Left lung (tissue), 10 donors: ENCODE results near the gene CEBPZ. TPM values are rescaled to one million over a fixed set of nuclear protein-coding genes. Genes with fewer than 3 reads are reported as not detected.
A peak's percentile ranks its signal among the peaks of the same experiment; 100 is the strongest.
"Not testable (repeated sequence)": the region's sequence is repeated elsewhere in the genome, so short reads cannot be mapped to it uniquely, and the experiment has no call there.

ENCODE experiments used
- ATAC-seq: fragments of 200-7000 bp; cut with Tn5 transposase; one replicate; pipeline ENCODE4 v1.9.1; 2020; ENCODE audit warnings: moderate library complexity
- DNase-seq, 4 donors: peaks; one replicate each; pipeline ENCODE4 v3.0.0-alpha.2; 2013 to 2020
- H3K27ac ChIP-seq, 2 donors: fragments of 200-600 bp; sonication (generic) in 1 of 2; one replicate each; pipeline versions ENCODE4 v1.5.0 to v1.8.0; 2020 to 2021
- H3K27me3 ChIP-seq, 2 donors: fragments of 200-600 bp; sonication (generic) in 1 of 2; one replicate each; pipeline versions ENCODE4 v1.5.0 to v1.8.0; 2020 to 2021
- H3K36me3 ChIP-seq, 2 donors: fragments of 200-600 bp; sonication (generic) in 1 of 2; one replicate each; pipeline versions ENCODE4 v1.5.0 to v1.8.0; 2020 to 2021
- H3K4me1 ChIP-seq, 2 donors: fragments of 200-600 bp; one replicate each; pipeline ENCODE4 v1.8.0; 2021
- H3K4me3 ChIP-seq, 2 donors: fragments of 200-600 bp; sonication (generic) in 1 of 2; one replicate each; pipeline versions ENCODE4 v1.5.0 to v1.8.0; 2020 to 2021; ENCODE audit warnings: mild to moderate bottlenecking in 1 of 2
- H3K9me3 ChIP-seq, 2 donors: fragments of 200-600 bp; sonication (generic) in 1 of 2; one replicate each; pipeline versions ENCODE4 v1.5.0 to v1.8.0; 2020 to 2021
- intact Hi-C, 2 donors: fragments of 100-400 bp; cut with DNase I; formaldehyde crosslinking; loops; one replicate each; pipeline versions ENCODE4 v1.11.2 to v1.14.2; 2022
- polyA plus RNA-seq, 6 donors: library from polyadenylated mRNA; unstranded; fragments of 120-200 nt; gene quantifications; one replicate each; pipeline ENCODE4 v1.2.1, GENCODE V29; 2013; ENCODE audit not compliant: insufficient read length in 6 of 6
- total RNA-seq, 2 donors: library from RNA; stranded (reverse); fragmentation: NEBNext Ultra II Directional; extraction: Animal tissue kit (Norgen Biotek cat#: 25700); gene quantifications; one replicate each; pipeline ENCODE4 v1.2.1, GENCODE V29; 2021
- TF ChIP-seq, protein P1 (sequence below), 2 donors: fragments of 200-600 bp; sonication (generic) in 1 of 2; IDR thresholded peaks; one replicate each; pipeline versions ENCODE4 v1.5.0 to v1.8.0; 2021; ENCODE audit warnings: antibody characterized with exemption in 2 of 2
- donor health status: DM: no; HTN: yes; CAD: no.
- donor health status: DM: no; HTN: no; CAD: no.

CEBPZ gene
- total and polyA plus RNA-seq, 8 donors, result 36.0 to 81.2 (median 71.9) TPM

DNA sequence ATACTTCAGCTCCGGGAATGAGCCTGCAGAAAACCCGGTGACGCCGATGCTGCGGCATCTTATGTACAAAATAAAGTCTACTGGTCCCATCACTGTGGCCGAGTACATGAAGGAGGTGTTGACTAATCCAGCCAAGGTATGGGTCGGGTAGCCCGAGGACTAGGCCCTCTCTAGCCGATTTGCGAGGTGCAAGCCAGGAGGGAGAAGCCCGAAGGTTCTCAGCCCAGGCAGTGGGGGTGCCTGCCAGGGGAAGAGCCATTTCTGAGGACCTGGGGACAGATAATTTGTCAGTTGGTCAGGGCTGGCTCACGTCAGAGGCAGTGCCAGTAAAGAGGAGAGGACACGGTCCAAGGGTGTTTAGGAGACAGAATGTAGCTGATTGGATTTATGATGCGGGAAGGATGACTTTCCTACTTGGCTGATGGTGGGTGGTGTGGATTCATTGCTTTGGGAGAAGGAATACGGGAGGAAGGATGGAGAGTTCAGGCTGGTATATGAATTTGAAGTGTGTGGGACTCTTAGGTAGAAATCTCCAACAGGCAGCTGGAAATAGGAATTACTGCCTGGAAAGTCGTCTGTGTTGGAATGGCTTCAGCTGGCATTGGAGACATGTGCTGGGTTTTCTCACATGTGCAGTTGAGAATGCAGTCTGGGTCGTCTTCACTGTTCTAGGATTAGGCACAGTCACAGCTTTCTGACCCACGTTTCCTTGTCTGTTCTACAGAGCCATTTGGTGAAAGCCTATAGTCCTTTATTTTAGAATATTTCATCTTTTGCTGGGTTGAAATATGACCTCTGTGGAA, 936 bp upstream of the CEBPZ start:
- Histone ChIP-seq H3K27me3 (no peaks in the 10 kb centered on the region), H3K4me3 (peak overlapping the region; percentile 65 to 78), H3K9me3 (no peaks in the 10 kb centered on the region), H3K4me1 (peaks cover 18 to 48% of the 10 kb centered on the region in 2 donors), H3K36me3 (peaks cover 0 to 34% of the 10 kb centered on the region in 2 donors), H3K27ac (peak overlapping the region; percentile 91 to 92)
- DNase-seq (peak in 1 of 4 donors; percentile 62), ATAC-seq (peak; percentile 48)
- intact Hi-C loops, result no loop called here
- TF ChIP-seq, protein P1, sequence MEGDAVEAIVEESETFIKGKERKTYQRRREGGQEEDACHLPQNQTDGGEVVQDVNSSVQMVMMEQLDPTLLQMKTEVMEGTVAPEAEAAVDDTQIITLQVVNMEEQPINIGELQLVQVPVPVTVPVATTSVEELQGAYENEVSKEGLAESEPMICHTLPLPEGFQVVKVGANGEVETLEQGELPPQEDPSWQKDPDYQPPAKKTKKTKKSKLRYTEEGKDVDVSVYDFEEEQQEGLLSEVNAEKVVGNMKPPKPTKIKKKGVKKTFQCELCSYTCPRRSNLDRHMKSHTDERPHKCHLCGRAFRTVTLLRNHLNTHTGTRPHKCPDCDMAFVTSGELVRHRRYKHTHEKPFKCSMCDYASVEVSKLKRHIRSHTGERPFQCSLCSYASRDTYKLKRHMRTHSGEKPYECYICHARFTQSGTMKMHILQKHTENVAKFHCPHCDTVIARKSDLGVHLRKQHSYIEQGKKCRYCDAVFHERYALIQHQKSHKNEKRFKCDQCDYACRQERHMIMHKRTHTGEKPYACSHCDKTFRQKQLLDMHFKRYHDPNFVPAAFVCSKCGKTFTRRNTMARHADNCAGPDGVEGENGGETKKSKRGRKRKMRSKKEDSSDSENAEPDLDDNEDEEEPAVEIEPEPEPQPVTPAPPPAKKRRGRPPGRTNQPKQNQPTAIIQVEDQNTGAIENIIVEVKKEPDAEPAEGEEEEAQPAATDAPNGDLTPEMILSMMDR (IDR thresholded peaks at IDR 0.05), result no peak

DNA sequence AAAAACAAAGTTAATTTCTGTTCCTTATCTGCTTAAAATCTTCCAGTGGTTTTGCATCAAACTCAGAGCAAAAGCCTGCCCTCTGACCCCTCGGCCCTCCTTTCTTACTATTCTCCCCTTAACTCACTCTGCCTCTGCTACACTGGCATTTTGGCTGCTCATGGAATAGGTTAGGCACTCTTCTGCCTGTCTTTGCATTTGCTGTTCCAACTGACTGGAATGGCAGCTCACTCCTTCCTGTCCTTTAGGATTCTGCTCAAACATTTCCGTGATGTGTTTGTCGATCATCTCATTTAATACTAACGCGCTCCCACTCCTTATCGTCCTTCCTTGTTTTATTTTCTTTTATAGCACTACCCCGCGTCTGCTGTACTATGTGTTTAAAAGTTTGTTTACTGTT, 815 bp downstream of the CEBPZ start:
- peaks cover 18 to 61% of the 10 kb centered on the region in 2 donors for H3K4me1 ChIP-seq
- peak in 2 of 4 donors; percentile 3 to 10 for DNase-seq
- H3K27me3 ChIP-seq, result no peaks in the 10 kb centered on the region
- TF ChIP-seq, protein P1 (IDR thresholded peaks at IDR 0.05), result no peak
- intact Hi-C loops, result no loop called here
- ATAC-seq, result peak; percentile 3
- H3K4me3 ChIP-seq, result peak overlapping the region; percentile 65 to 78
- H3K36me3 ChIP-seq, result peaks cover 0 to 33% of the 10 kb centered on the region in 2 donors
- peak overlapping the region; percentile 91 to 92 for H3K27ac ChIP-seq
- no peaks in the 10 kb centered on the region for H3K9me3 ChIP-seq

DNA sequence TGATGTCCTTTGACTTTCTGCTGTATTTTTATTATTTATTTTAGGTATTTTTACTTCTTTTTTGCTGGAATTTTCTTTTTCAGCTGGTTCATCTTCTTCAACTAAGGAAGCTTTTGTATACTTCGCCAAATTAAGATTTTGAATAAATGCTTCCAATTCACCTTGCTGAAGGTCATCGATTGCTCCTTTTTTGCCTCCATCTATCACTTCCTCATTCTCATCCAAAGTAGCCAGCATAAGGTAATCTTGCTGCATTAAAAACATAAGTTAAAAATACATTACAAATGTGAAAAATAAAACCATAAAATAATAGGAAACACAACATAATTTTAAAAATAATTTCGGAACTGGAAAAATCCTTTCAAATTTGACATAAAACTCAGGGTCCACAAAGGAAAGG, 2.6 kb downstream of the CEBPZ start:
- intact Hi-C loops, result no loop called here
- TF ChIP-seq, protein P1 (IDR thresholded peaks at IDR 0.05), result no peak

DNA sequence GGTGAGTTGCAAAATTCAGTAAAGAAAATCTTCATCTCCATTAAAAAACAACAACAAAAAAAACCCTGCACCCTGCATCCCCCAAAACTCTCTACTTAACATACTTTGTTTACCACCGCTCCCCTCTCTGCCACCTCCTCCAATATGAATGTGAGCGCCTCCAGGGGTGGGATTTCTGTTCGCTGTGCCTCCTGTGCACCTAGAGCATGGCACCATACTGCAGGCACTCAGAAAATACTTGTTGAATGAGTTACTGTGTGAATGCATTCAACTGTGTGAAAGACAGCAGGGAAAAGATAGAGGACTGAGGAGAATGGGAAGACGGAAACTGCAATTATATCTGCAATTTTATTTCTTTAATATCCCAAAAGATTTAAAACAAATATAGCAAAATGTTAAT, 4.5 kb downstream of the CEBPZ start:
- Histone ChIP-seq H3K4me3 (no peak overlapping the region), H3K27ac (no peak overlapping the region), H3K4me1 (peaks cover 14 to 52% of the 10 kb centered on the region in 2 donors), H3K9me3 (no peaks in the 10 kb centered on the region), H3K36me3 (peaks cover 0 to 48% of the 10 kb centered on the region in 2 donors), H3K27me3 (no peaks in the 10 kb centered on the region)
- TF ChIP-seq, protein P1 (IDR thresholded peaks at IDR 0.05), result no peak
- intact Hi-C loops, result no loop called here
- no peak for DNase-seq
- ATAC-seq, result no peak

More for the DNA sequence above, 2.6 kb downstream of the CEBPZ start:
- ATAC-seq (no peak), DNase-seq (no peak)
- Histone ChIP-seq H3K27ac (no peak overlapping the region), H3K4me3 (no peak overlapping the region), H3K4me1 (peaks cover 22 to 67% of the 10 kb centered on the region in 2 donors), H3K36me3 (peaks cover 0 to 30% of the 10 kb centered on the region in 2 donors), H3K27me3 (no peaks in the 10 kb centered on the region), H3K9me3 (no peaks in the 10 kb centered on the region)

DNA sequence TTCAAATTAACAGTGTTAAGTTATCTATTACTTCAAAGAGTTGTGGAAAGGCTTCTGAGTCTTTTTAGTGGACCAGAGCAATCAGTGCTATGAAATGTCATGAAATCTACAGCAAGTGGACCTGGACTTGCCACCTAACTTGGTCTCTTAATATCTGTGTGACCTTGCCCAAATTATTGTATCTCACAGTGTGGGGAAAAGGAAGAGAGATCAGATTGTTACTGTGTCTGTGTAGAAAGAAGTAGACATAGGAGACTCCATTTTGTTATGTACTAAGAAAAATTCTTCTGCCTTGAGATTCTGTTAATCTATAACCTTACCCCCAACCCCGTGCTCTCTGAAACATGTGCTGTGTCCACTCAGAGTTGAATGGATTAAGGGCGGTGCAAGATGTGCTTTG, 6.3 kb downstream of the CEBPZ start:
- Histone ChIP-seq H3K4me1 (peaks cover 12 to 45% of the 10 kb centered on the region in 2 donors), H3K36me3 (peaks cover 5 to 64% of the 10 kb centered on the region in 2 donors)
- intact Hi-C loops, DNase-seq, H3K27me3 ChIP-seq, H3K4me3 ChIP-seq, ATAC-seq, H3K27ac ChIP-seq, H3K9me3 ChIP-seq: not testable (repeated sequence)
